Osteocyte (in vitro differentiated cells): Measurements from ENCODE around the gene HYDIN. TPM values are rescaled to one million over a fixed set of nuclear protein-coding genes. Genes with fewer than 3 reads are reported as not detected.

ENCODE experiments used
- DNase-seq: peaks from one replicate; pipeline ENCODE4 v3.0.0; 2021; ENCODE audit warnings: mixed read lengths; ENCODE audit not compliant: unreplicated experiment; ENCODE audit errors: extremely low spot score
- H3K27ac Mint-ChIP-seq: one replicate; pipeline ENCODE4 v1.8.0; 2021; ENCODE audit warnings: mild to moderate bottlenecking, mixed read lengths; ENCODE audit not compliant: unreplicated experiment
- H3K27me3 Mint-ChIP-seq: one replicate; pipeline ENCODE4 v1.8.0; 2021; ENCODE audit warnings: mixed read lengths; ENCODE audit not compliant: unreplicated experiment
- H3K36me3 Mint-ChIP-seq: one replicate; pipeline ENCODE4 v1.8.0; 2021; ENCODE audit warnings: mixed read lengths; ENCODE audit not compliant: unreplicated experiment
- H3K4me1 Mint-ChIP-seq: one replicate; pipeline ENCODE4 v1.8.0; 2021; ENCODE audit warnings: mixed read lengths; ENCODE audit not compliant: unreplicated experiment
- H3K4me3 Mint-ChIP-seq: one replicate; pipeline ENCODE4 v1.8.0; 2021; ENCODE audit warnings: mild to moderate bottlenecking, moderate library complexity, mixed read lengths; ENCODE audit not compliant: unreplicated experiment
- H3K9me3 Mint-ChIP-seq: one replicate; pipeline ENCODE4 v1.8.0; 2021; ENCODE audit warnings: mixed read lengths; ENCODE audit not compliant: unreplicated experiment
- total RNA-seq: library from RNA; stranded (reverse); gene quantifications from 2 replicates; pipeline ENCODE4 v1.2.1, GENCODE V29; 2021
- TF ChIP-seq, protein P1 (sequence below): fragments of 200-600 bp; sonication (generic); IDR thresholded peaks from 2 replicates; pipeline ENCODE4 v1.5.0; 2021; ENCODE audit warnings: antibody characterized with exemption, mild to moderate bottlenecking, moderate library complexity

The HYDIN gene
- total RNA-seq, 1 donor from 2014 or later = not detected

- Mint-ChIP-seq H3K4me3 (no peak overlapping the region), H3K27ac (no peak overlapping the region), H3K27me3 (peaks cover 4% of the 10 kb centered on the region), H3K9me3 (no peaks in the 10 kb centered on the region), H3K4me1 (no peaks in the 10 kb centered on the region), H3K36me3 (no peaks in the 10 kb centered on the region)
- DNase-seq = no peak
- TF ChIP-seq, protein P1, sequence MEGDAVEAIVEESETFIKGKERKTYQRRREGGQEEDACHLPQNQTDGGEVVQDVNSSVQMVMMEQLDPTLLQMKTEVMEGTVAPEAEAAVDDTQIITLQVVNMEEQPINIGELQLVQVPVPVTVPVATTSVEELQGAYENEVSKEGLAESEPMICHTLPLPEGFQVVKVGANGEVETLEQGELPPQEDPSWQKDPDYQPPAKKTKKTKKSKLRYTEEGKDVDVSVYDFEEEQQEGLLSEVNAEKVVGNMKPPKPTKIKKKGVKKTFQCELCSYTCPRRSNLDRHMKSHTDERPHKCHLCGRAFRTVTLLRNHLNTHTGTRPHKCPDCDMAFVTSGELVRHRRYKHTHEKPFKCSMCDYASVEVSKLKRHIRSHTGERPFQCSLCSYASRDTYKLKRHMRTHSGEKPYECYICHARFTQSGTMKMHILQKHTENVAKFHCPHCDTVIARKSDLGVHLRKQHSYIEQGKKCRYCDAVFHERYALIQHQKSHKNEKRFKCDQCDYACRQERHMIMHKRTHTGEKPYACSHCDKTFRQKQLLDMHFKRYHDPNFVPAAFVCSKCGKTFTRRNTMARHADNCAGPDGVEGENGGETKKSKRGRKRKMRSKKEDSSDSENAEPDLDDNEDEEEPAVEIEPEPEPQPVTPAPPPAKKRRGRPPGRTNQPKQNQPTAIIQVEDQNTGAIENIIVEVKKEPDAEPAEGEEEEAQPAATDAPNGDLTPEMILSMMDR = no peak
Observed at GRCh38 chr16:71262391-71262790, 31.9 kb upstream of the HYDIN start.

- Mint-ChIP-seq H3K9me3 (no peaks in the 10 kb centered on the region), H3K27ac (no peak overlapping the region), H3K4me3 (no peak overlapping the region), H3K36me3 (no peaks in the 10 kb centered on the region), H3K4me1 (no peaks in the 10 kb centered on the region), H3K27me3 (peaks cover 12% of the 10 kb centered on the region)
- no peak for DNase-seq
- TF ChIP-seq, protein P1 = no peak
Observed at GRCh38 chr16:71260995-71261394, 30.5 kb upstream of the HYDIN start.

DNA sequence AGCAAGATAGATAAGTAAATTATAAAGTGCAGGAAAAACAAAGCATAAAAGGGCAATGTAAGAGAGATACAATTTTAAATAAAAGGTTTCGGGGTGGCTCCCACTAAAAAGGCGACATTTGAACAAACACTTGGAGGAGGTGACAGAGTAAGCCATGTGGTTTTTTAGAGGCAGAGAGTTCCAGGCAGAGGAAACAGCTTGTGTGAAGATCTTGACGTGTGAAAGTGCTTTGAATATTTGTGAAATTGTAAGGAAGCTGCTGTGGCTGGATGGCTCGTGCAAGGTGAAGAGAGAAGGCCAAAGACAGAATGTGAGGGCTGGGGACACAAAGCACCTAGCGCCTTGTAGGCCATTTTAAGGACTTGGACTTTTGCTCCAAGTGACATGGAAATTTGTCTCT lies 28.6 kb upstream of the HYDIN start:
- Mint-ChIP-seq H3K27me3 (peaks cover 13% of the 10 kb centered on the region), H3K4me1 (no peaks in the 10 kb centered on the region), H3K9me3 (no peaks in the 10 kb centered on the region), H3K27ac (no peak overlapping the region), H3K36me3 (no peaks in the 10 kb centered on the region), H3K4me3 (no peak overlapping the region)
- TF ChIP-seq, protein P1 = no peak
- DNase-seq = no peak

DNA sequence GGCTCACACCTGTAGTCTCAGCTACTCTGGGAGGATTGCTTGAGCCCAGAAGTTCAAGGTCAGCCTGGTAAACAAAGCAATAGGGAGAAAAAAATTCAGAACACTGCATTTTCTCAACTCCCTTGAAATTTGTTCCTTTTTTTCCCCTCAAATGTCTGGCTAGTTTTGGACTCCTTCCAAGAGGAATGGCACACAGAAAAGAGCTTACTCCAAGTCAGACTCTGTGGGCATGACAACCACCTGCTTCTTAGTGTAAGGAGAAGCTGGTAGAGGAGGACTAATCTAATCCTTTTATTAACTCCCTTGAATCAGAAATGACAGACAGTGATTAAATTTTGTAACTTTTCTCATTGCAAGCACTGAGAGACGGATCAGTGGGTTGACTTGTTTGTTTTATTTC lies 27.9 kb upstream of the HYDIN start:
- peaks cover 13% of the 10 kb centered on the region for H3K27me3 Mint-ChIP-seq
- H3K27ac Mint-ChIP-seq = no peak overlapping the region
- H3K36me3 Mint-ChIP-seq = no peaks in the 10 kb centered on the region
- no peaks in the 10 kb centered on the region for H3K4me1 Mint-ChIP-seq
- TF ChIP-seq, protein P1 = no peak
- H3K9me3 Mint-ChIP-seq = no peaks in the 10 kb centered on the region
- no peak overlapping the region for H3K4me3 Mint-ChIP-seq
- DNase-seq = no peak

DNA sequence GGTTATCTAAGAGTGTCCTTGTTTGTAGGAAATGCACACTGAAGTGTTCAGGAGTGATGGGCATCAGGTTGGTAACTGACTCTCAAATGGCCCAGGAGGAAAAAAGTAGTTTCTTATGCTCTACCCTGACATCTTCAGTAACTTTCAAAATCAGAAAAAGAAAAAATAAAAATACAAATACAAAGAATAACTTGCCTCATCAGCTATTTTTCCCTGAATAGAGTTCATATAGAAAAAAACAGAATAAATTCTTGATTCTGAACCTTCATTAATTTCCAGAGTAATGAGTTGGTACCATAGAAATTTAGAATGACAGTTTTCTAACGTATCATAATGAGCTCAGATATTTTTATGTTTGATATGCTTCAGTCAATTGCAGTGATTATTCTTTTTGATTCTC lies 27.2 kb upstream of the HYDIN start:
- no peak for DNase-seq
- H3K4me3 Mint-ChIP-seq = no peak overlapping the region
- no peaks in the 10 kb centered on the region for H3K36me3 Mint-ChIP-seq
- H3K4me1 Mint-ChIP-seq = no peaks in the 10 kb centered on the region
- TF ChIP-seq, protein P1 = no peak
- peaks cover 13% of the 10 kb centered on the region for H3K27me3 Mint-ChIP-seq
- H3K27ac Mint-ChIP-seq = no peak overlapping the region
- no peaks in the 10 kb centered on the region for H3K9me3 Mint-ChIP-seq
